Jurkat, Clone E6-1 (cell line): ENCODE measurements around the gene PHF2.

Experiments used
- DNase-seq: peaks from one replicate; pipeline ENCODE4 v3.0.0-alpha.2; 2011; ENCODE audit warnings: low read depth, low spot score
- H3K4me3 ChIP-seq: 2 replicates; pipeline ENCODE4 v1.5.1; 2011; ENCODE audit warnings: mild to moderate bottlenecking, low read length, control low read depth, moderate library complexity

The PHF2 gene

DNA sequence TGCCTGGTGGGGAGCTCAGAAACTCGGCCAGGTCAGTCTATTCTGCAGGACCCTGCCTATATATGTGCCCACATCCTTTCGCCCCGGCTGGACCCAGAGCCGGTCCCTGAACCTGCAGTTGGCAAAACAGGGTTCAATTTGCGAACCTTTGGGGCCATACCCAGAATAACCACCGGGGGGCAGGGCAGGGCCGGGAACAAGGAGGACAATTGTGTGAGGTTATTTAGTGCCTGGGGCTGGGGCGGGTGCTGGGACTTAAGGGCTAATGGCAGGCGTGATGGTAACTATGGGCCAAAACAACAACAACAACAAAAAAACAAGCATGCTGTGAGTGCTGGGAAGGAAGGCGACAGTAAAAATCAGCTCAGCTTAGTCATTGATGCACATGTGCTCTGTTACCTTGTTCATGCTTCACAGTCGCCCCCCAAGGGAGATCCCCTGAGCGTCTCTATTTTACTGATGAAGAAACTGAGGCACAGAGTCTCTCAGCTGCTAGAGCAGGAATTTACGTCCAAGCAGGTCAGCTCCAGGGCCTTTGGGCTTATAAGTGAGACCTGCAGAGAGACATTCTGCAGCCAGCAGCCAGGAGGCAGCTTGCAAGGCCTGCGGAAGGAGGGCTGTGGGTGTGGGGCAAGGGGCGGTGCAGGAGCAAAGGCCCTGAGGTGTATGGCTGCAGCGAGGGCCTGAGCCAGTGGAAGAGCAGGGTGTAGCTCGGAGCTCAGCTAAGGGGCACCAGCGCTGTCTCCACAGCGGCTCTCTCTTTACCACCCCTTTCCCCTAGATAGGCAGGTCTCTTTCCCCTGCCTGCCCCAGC, 106.0 kb downstream of the PHF2 start:
- no peak overlapping the region for H3K4me3 ChIP-seq
- DNase-seq = peak; percentile 24

DNA sequence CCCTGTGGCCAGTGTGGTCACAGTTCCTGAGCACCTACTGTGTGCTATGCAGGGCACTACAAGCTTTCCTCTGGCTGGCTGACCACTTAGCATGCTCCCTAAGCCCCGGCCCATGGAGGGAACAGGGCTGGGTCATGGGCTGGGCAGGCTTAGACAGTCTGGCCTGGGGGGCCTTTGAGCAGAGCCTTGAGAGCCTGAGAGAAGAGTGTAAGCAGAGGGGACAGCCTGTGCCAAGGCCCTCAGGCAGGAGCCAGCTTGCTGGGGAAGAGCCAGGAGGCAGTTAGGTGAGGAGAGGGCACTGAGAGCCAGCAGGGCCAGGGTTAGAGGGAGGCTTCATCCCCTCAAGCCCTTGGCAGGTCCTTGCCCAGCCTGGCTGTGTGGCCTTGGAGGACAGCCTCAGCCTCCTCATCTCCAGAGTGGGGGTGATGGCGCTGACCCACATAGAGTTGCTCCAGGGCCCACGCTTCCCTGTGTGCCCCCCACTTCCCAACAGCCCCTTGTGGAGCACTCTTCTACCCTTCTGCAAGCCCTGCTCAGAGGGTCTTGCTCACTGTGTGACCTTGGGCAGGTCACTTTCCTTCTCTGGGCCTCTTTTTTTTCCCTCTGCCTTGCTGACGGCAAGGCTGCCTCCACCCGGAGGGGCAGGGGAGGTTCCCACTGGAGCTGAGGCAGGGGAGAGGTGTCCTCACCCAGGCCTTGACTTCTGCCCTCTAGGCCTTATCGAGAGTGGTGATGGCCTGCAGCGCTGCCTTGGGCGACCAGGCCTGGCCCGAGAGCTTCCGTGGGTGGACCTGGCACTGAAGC, 107.1 kb downstream of the PHF2 start:
- no peak for DNase-seq
- no peak overlapping the region for H3K4me3 ChIP-seq

DNA sequence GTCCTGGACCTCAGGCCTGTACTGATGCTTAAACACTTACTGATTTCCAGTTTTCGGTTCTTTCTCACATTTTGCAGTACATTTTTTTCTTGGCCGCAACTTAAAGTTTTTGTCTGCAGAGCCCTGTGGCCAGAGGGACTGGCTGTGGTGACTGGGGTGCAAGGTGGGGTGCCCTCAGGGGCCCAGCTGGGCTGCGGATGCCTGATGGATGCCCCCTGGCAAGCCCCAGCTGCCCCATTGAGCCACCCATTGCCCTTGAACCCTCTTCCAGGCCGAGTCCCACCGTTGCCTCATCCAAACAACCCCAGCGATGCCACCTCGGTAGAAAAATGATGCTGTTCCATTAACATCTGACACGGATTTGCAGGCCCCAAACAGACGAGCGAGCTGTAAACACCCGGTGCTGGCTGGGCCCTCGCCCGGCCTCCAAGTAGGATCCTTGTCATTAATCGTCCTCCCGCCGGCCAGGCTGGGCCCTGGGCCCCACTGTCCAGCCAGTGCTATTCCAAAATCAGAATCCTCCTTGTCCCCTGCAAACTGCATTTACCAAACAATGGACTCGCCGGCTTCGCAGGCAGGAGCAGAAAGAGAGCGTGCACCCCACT, 107.9 kb downstream of the PHF2 start:
- DNase-seq = no peak
- no peak overlapping the region for H3K4me3 ChIP-seq

- no peak overlapping the region for H3K4me3 ChIP-seq
- DNase-seq = no peak
Measured at GRCh38 chr9:93684806-93685543, 108.6 kb downstream of the PHF2 start.

DNA sequence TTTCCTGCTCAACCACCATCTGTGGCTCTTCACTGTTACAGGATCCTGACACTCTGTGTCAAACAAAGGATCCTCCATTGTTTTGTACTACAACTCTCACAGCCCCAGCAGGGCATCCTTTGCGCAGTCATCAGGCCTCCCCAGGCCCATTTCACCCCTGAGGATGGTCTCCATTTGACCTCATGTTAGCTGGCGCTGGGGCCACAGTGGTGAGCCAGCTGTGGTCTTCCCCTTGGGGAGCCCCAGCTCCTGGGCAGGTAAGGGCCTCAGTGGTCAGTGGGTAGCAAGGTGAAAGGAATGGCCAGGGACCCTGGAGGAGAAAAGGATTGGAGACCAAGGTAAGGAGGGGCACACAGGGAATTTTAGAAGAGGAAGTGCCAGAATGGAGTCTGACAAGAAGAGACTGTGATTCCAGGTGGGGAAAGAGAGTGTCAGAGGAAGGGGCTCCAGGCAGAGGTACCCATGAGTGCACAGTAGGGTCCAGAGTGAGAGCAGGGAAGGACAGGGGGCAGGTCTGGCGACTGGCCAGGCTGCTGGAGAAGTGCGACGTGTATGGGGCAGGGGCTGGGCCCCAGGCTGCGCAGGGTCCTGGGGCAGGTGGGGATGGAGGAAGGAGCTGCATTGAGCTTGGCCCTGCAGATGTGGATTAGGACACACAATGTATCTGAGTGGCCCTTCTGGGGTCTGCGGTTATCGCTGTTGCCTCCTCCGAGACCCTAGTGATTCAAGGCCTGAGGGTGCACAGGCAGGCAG, 109.9 kb downstream of the PHF2 start:
- DNase-seq = no peak
- no peak overlapping the region for H3K4me3 ChIP-seq

DNA sequence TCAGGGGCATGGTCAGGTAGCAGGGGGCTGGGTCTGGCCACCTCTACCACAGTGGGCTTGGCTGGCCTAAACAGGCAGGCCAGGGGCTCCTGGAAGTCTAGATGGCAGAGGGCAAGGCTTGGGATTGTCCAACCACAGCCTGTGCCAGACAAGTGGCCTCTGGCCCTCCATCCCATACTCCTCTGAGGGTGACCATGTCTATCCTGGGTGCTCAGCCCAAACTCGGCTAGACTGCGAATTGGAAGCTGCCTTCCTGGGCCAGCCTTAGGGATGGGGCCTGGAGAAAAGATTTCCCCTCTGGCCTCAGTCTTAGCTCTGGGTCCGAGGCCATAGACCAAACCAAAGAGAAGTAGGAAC, 110.5 kb downstream of the PHF2 start:
- no peak overlapping the region for H3K4me3 ChIP-seq
- no peak for DNase-seq

DNA sequence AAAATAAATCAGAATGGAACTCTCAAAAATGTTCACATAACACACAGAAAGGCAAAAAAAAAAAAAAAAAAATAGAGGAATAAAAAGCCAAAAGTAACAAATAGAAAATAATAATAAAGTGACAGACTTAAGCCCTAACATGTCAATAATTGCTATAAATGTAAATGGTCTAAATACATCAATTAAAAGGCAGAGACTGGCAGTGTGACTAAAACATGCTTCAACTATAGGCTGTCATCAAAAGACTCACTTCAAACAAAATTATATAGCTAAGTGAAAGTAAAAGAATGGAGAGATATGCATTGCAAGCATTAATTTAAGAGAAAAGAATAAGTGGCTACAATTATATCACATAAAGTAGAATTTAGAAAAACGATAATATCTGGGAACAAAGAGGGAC, 114.2 kb downstream of the PHF2 start:
- DNase-seq = no peak
- H3K4me3 ChIP-seq = no peak overlapping the region

DNA sequence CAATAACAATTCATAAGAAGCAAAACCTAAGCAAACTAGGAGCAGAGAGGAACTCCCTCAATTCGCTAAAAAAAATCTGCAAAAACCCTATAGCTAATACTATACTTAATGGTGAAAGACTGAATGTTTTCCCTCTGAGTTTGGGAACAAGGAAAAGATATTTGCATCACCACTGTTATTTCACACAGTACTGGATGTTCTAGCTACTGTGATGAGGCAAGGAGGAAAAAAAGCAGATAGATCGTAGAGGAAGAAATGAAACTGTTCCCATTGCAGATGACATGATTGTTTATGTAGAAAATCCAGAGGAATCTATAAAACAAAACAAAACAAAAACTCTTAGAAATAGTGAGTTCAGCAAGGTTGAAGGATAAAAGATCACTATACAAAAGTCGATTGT, 116.7 kb downstream of the PHF2 start:
- no peak for DNase-seq
- H3K4me3 ChIP-seq = no peak overlapping the region

- no peak for DNase-seq
- H3K4me3 ChIP-seq = no peak overlapping the region
Measured at GRCh38 chr9:93697352-93698139, 121.2 kb downstream of the PHF2 start.

DNA sequence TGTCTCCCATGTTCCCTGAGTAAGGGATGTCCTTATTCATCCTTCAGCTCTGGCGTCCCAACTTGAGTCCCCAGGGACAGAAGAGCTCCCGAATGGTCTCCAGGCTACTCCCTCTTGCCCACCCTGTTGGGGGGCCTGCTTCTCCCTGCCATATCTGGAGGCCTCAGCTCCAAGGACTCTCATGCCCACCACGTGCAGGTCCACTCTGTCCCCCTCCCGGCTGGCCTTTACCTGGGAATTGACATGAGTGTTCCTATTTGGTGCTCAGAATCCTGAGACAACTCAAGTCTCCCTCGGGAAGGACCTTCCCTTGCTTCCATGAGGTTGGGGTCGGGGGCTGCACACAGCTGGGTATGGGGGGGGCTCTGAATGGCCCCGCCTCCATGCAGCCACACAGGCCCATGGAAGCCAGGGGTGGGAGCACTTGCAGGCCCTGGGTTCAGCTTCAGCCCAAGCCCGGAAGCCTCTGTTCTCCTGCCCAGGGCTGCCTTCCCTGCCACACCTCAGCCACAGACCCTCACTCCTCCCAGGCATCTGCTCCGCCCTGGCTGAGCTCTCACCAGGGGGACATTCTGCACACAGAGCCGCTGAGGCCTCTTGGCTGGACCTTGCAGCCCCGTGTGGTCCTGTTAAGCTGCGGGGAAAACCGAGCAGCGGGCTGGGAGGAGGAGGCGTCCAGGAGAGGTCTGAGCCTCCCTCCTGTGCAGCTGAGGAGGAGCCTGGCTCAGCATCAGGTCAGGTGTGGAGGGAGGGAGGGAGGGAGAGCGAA, 121.9 kb downstream of the PHF2 start:
- DNase-seq = no peak
- no peak overlapping the region for H3K4me3 ChIP-seq

DNA sequence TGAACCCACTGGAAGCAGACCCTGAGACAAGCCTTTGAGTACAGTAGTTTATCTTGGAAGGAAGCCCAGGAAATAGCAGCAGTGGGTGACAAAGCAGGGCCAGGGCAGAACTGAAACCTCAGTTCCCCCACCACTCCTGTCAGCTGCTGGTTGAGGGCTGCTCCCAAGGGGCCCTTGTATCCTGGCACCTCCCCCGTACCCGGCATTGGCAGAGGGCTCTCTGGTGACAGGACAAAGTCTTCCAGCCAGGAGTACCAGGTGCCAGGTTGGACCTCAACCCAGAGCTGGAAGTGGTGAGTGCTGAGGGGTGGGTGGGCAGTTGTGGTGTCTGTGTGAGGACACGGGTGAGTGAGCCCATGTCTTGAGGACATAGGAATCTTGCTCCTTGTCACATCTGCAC, 123.3 kb downstream of the PHF2 start:
- H3K4me3 ChIP-seq = no peak overlapping the region
- no peak for DNase-seq

DNA sequence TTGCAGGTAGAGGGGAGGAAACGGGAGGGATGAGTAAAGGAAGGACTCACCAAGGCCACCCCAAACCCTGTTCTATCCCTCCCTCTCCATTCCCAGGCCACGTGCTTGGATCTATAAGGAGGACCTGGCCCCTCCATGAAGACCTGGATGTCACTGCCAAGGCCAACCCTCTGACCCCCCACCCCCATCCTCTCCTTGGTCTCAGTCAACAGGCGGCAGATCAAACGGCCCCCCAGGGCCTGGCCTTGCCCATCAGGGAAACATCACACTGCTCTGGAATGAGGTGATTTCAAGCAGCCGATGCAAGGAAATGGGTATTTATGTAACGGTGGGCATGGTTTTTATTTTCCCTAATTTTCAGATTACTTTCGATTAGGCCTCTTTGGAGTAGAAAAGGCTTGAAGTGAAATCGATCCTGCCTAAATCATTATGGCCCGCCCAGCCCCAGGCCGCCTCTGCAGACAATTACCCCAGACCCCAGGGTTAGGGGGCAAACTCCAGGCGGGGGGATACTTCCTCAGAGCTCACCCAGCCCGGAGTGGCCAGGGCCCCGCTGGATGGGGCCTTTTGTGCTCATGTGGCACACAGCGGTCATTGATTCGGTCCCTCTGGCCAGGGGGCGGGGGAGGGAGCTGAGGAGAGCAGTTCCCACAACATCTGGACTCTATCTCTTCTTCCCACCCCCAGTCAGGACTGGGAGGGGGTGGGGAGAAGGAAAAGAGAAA, 125.3 kb downstream of the PHF2 start:
- DNase-seq = no peak

DNA sequence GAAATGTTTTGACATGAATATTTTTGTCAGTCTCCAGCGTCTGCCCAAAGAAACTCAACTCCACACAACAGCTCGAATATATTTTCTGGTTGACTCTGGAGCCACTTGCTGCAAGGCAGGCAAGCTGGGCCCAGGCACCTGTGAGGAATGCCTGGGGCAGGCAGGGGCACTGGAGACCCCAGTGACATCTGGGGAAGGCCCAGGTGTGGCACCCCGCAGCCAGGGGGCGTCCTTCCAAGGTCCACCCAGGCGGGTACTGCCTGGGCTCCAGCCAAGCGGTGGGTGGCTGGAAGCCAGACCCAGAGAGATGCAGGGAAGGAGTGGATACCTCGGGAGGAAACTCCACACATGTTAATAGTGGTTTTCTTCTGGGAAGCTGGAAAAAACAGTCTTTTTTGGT, 125.9 kb downstream of the PHF2 start:
- no peak for DNase-seq
- no peak overlapping the region for H3K4me3 ChIP-seq

More for the DNA sequence above, 125.3 kb downstream of the PHF2 start:
- H3K4me3 ChIP-seq = no peak overlapping the region

DNA sequence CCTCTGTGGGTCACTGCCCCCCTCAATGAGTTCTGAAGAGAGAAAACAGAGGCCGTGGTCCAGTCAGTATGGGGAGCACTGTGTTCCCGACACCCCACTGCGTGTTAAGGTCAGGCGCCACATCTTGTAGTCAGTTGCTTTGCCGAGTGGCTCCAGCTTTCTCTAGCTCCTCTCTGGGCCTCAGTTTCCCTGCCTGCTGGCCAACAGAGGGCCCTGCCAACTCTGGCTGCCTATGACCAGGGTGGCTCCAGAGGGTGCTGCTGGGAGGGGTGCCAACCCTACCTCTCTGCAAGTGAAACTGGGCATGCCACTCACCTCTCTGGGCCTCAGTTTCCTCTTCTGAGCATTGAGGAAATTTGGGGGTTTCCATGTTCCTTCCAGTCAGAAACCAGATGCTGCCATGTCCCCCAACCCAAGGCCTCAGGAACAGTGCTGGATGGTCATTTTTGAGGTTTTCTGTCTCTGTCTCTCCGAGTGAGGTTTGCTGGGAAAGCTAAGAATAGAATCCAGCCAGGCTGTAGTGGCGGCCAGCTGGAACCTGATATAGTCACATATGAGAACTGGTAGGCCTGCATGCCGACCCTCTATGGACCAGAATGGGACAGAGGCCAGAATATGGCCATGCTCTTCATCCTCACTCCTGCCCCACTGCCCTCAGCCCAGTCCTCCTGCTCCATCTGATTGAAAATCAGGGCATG, 132.1 kb downstream of the PHF2 start:
- DNase-seq = no peak
- H3K4me3 ChIP-seq = no peak overlapping the region

DNA sequence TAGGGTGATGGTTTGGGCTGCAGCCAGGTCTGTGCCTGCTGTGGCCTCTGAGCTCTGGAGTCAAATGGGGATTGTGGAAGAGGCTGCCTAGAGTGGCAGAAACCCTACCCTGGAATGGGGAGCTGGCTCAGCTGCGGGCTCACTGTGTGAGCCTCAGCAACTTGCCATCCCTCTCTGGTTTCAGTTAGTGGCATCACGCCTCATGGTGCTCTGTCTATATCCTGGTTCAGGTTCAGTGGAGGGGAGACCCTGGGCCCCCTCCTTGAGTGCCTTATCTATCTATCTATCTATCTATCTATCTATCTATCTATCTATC, 132.6 kb downstream of the PHF2 start:
- no peak for DNase-seq

GRCh38 chr9:93709600-93710369, 133.4 kb downstream of the PHF2 start:
- H3K4me3 ChIP-seq = no peak overlapping the region

More for the DNA sequence above, 132.6 kb downstream of the PHF2 start:
- H3K4me3 ChIP-seq = no peak overlapping the region

More at GRCh38 chr9:93709600-93710369, 133.4 kb downstream of the PHF2 start:
- no peak for DNase-seq
